DND-41 (cell line): ENCODE results near the gene PFDN2.

Source experiments
- ATAC-seq: fragments of 200-7000 bp; cut with Tn5 transposase; 3 replicates; pipeline ENCODE4 v1.9.1; 2021; ENCODE audit warnings: low read depth; ENCODE audit not compliant: insufficient read depth
- DNase-seq: peaks from one replicate; pipeline ENCODE4 v3.0.0-alpha.2; 2020
- H2AFZ ChIP-seq: 2 replicates; pipeline ENCODE4 v1.6.0; 2012; ENCODE audit warnings: low read depth, low read length
- H3K27ac ChIP-seq: 2 replicates; pipeline ENCODE4 v1.5.1; 2012; ENCODE audit warnings: low read length, inconsistent platforms
- H3K27me3 ChIP-seq: fragments of 200-600 bp; sonication (generic); 2 replicates; pipeline ENCODE4 v1.6.0; 2012; ENCODE audit warnings: low read length, mild to moderate bottlenecking, inconsistent platforms; ENCODE audit not compliant: insufficient read depth, poor library complexity
- H3K36me3 ChIP-seq: 2 replicates; pipeline ENCODE4 v1.5.1; 2012; ENCODE audit warnings: low read length, inconsistent platforms; ENCODE audit not compliant: insufficient read depth
- H3K4me1 ChIP-seq: 2 replicates; pipeline ENCODE4 v1.5.1; 2012; ENCODE audit warnings: mild to moderate bottlenecking, low read length; ENCODE audit not compliant: insufficient read depth
- H3K4me2 ChIP-seq: 2 replicates; pipeline ENCODE4 v1.6.0; 2012; ENCODE audit warnings: mild to moderate bottlenecking, moderate library complexity, low read length, inconsistent platforms; ENCODE audit not compliant: insufficient read depth
- H3K4me3 ChIP-seq, 2 experiments: fragments of 200-600 bp in 1 of 2; shearing (Covaris generic) in 1 of 2; 2 replicates each; pipeline ENCODE4 v1.5.1; 2012 to 2016; ENCODE audit warnings: inconsistent platforms in 2 of 2, low read length in 2 of 2, mild to moderate bottlenecking in 2 of 2, low read depth in 1 of 2, moderate library complexity in 1 of 2
- H3K79me2 ChIP-seq: 2 replicates; pipeline ENCODE4 v1.6.0; 2012; ENCODE audit warnings: low read length, inconsistent platforms; ENCODE audit not compliant: insufficient read depth
- H3K9ac ChIP-seq: 2 replicates; pipeline ENCODE4 v1.6.0; 2012; ENCODE audit warnings: low read depth, mild to moderate bottlenecking, inconsistent platforms, low read length, moderate library complexity
- H3K9me3 ChIP-seq: 2 replicates; pipeline ENCODE4 v1.5.1; 2012; ENCODE audit warnings: low read length, moderate library complexity, mild to moderate bottlenecking, inconsistent platforms; ENCODE audit not compliant: insufficient read depth, severe bottlenecking
- H4K20me1 ChIP-seq: 2 replicates; pipeline ENCODE4 v1.6.0; 2012; ENCODE audit warnings: low read length; ENCODE audit not compliant: insufficient read depth
- EZH2 ChIP-seq: IDR thresholded peaks from 3 replicates; pipeline ENCODE4 v1.6.1; 2012; ENCODE audit warnings: borderline replicate concordance, low read depth, mild to moderate bottlenecking, moderate library complexity, low read length, inconsistent platforms; ENCODE audit not compliant: severe bottlenecking
- TF ChIP-seq, protein P1 (sequence below): IDR thresholded peaks from 2 replicates; pipeline ENCODE4 v1.5.1; 2012; ENCODE audit warnings: borderline replicate concordance, low read length, moderate library complexity, mild to moderate bottlenecking; ENCODE audit not compliant: poor library complexity, severe bottlenecking; ENCODE audit errors: extremely low read depth

Gene PFDN2

GRCh38 chr1:161059293-161059692 is 58.5 kb downstream of the PFDN2 start:
- Histone ChIP-seq H3K9me3 (no peaks in the 10 kb centered on the region), H3K27ac (no peak overlapping the region), H3K36me3 (peaks cover 60% of the 10 kb centered on the region), H3K9ac (no peak overlapping the region), H4K20me1 (peaks cover 14% of the 10 kb centered on the region; the same call in 1 of the 2 replicates), H3K4me3 (no peak overlapping the region), H3K79me2 (peaks cover 45% of the 10 kb centered on the region), H3K4me1 (no peaks in the 10 kb centered on the region; the same call in 1 of the 2 replicates), H3K27me3 (no peaks in the 10 kb centered on the region), H3K4me2 (no peak overlapping the region), H2AFZ (no peak overlapping the region)
- DNase-seq = no peak
- ATAC-seq = no peak
- TF ChIP-seq EZH2 = no peak
- TF ChIP-seq, protein P1, sequence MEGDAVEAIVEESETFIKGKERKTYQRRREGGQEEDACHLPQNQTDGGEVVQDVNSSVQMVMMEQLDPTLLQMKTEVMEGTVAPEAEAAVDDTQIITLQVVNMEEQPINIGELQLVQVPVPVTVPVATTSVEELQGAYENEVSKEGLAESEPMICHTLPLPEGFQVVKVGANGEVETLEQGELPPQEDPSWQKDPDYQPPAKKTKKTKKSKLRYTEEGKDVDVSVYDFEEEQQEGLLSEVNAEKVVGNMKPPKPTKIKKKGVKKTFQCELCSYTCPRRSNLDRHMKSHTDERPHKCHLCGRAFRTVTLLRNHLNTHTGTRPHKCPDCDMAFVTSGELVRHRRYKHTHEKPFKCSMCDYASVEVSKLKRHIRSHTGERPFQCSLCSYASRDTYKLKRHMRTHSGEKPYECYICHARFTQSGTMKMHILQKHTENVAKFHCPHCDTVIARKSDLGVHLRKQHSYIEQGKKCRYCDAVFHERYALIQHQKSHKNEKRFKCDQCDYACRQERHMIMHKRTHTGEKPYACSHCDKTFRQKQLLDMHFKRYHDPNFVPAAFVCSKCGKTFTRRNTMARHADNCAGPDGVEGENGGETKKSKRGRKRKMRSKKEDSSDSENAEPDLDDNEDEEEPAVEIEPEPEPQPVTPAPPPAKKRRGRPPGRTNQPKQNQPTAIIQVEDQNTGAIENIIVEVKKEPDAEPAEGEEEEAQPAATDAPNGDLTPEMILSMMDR = no peak

- no peaks in the 10 kb centered on the region for H3K27me3 ChIP-seq
- no peak overlapping the region for H3K9ac ChIP-seq
- H3K4me3 ChIP-seq = no peak overlapping the region
- no peak overlapping the region for H3K4me2 ChIP-seq
- peaks cover 18% of the 10 kb centered on the region for H3K79me2 ChIP-seq
- no peak overlapping the region for H2AFZ ChIP-seq
- TF ChIP-seq, protein P1 = peak; percentile 52
- no peak for TF ChIP-seq EZH2
- no peaks in the 10 kb centered on the region for H3K4me1 ChIP-seq
- ATAC-seq (no peak), DNase-seq (no peak)
- H3K36me3 ChIP-seq = peaks cover 83% of the 10 kb centered on the region
- H3K9me3 ChIP-seq = no peaks in the 10 kb centered on the region
- H4K20me1 ChIP-seq = 0 out of 2 replicates have a peak, but pooled peaks cover 9% of the 10 kb centered on the region
- no peak overlapping the region for H3K27ac ChIP-seq
Measured at GRCh38 chr1:161054805-161055204, 63.0 kb downstream of the PFDN2 start.

- Histone ChIP-seq H3K9me3 (no peaks in the 10 kb centered on the region), H3K36me3 (peaks cover 83% of the 10 kb centered on the region), H4K20me1 (0 out of 2 replicates have a peak, but pooled peaks cover 9% of the 10 kb centered on the region), H3K4me3 (no peak overlapping the region), H3K9ac (no peak overlapping the region), H3K27ac (no peak overlapping the region), H3K4me1 (no peaks in the 10 kb centered on the region), H3K27me3 (no peaks in the 10 kb centered on the region), H3K79me2 (peaks cover 14% of the 10 kb centered on the region), H2AFZ (no peak overlapping the region), H3K4me2 (no peak overlapping the region)
- no peak for ATAC-seq
- TF ChIP-seq, protein P1 = no peak
- no peak for DNase-seq
Measured at GRCh38 chr1:161054232-161054631, 63.6 kb downstream of the PFDN2 start.

DNA sequence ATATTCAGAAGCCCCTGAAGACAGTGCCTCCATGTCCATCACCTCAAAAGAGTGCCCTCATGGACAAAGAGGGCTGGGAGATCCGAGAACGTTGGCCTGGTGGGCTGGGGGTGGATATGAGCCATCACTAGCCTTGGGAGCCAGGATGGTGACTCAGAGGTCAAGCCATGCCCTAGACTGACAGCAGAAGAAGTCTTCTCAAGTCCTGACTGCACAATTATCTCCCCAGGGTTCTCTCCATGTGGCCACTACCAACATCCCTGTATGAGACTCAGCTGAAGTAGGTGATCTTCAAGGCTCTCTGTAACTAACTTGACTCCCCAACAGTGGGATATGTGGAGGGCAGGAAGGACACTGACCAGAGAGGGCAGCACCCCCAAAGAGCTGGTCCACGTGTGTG is 64.9 kb downstream of the PFDN2 start:
- Histone ChIP-seq H2AFZ (no peak overlapping the region), H3K9me3 (no peaks in the 10 kb centered on the region), H3K27ac (no peak overlapping the region), H3K27me3 (no peaks in the 10 kb centered on the region), H3K4me1 (no peaks in the 10 kb centered on the region), H3K4me3 (no peak overlapping the region), H3K9ac (no peak overlapping the region), H3K79me2 (peaks cover 13% of the 10 kb centered on the region; the same call in 1 of the 2 replicates), H3K4me2 (no peak overlapping the region), H3K36me3 (peaks cover 92% of the 10 kb centered on the region), H4K20me1 (0 out of 2 replicates have a peak, but pooled peaks cover 9% of the 10 kb centered on the region)
- ATAC-seq (no peak), DNase-seq (no peak)
- no peak for TF ChIP-seq EZH2
- TF ChIP-seq, protein P1 = no peak
